ENCODE results near the gene TCF7. TPM values are rescaled to one million over a fixed set of nuclear protein-coding genes. Genes with fewer than 3 reads are reported as not detected.

Gene TCF7
- polyA plus RNA-seq, 1 donor from 2014 or later: 0.15 TPM

DNA sequence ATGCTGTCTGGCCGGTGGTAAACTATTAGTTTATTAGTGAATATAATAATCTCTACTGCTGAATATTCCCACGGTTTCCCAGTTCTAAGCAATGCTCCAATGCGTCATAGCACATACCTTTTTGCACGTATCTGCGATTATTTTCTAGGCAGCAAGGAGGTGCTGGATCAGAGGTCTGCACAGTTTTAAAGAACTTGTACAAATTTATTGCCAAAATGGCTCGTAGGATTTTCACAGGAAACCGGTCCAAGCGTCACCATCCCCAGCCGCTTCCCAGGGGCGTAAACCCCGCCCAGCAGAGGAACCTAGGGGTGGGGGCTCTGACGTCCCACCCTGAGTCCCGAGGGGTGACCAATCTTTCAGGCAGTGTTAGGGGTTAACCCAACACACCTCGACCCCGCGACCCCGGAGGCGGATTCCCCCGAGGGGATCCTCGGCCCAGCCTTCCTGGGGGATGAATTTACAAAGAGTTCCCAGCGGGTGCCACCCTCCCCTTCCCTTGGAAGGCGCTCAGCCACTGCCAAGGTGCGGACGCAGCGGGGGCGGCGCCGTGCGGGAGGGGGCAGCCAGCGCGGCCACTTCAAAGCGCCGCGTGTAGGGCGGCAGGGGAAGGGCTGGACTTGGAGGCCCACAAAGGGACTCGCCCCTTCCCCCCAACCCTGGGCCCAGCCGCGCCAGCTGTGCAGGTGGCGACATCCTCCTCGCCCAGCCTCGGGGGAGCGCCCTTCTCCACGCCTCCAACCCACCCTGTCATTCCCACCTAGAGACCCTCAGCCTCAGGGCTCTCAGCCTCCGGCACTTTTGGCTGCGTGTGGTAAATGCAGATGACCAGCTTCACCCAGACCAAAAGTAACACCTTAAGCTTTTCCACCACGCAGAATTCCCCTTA, 43.5 kb upstream of the TCF7 start:
- Histone ChIP-seq H3K4me3 (ENCODE audit: low read length) (no peak overlapping the region), H3K27me3 (ENCODE audit: insufficient read depth, low read depth, low read length) (no peaks in the 10 kb centered on the region), H3K27ac (ENCODE audit: low read length) (no peak overlapping the region), H3F3A (ENCODE audit: insufficient read depth, low read length, poor library complexity, severe bottlenecking) (no peaks in the 10 kb centered on the region), H3K9ac (ENCODE audit: low read length) (no peak overlapping the region), H3K4me2 (ENCODE audit: low read length) (no peak overlapping the region), H4K20me1 (ENCODE audit: insufficient read depth) (no peaks in the 10 kb centered on the region), H3K9me3 (ENCODE audit: low read length) (no peaks in the 10 kb centered on the region), H3K9me2 (ENCODE audit: insufficient read depth, low read length) (no peaks in the 10 kb centered on the region), H3K79me2 (replicated peaks; ENCODE audit: insufficient read depth, low read length) (no peaks in the 10 kb centered on the region), H3K36me3 (ENCODE audit: insufficient read depth, low read length) (no peaks in the 10 kb centered on the region), H2AFZ (ENCODE audit: low read depth, low read length) (no peak overlapping the region)
- TF ChIP-seq RAD21 (conservative IDR thresholded peaks at IDR 0.05): no peak
- no peak for TF ChIP-seq EP300 (conservative IDR thresholded peaks at IDR 0.05; ENCODE audit: poor library complexity, severe bottlenecking)
- TF ChIP-seq EZH2 (IDR thresholded peaks at IDR 0.05; ENCODE audit: borderline replicate concordance, insufficient read depth, low read length, poor library complexity, severe bottlenecking): no peak
- no peak for TF ChIP-seq MXI1 (conservative IDR thresholded peaks at IDR 0.05; ENCODE audit: poor library complexity, severe bottlenecking)
- no peak for TF ChIP-seq SMC3 (conservative IDR thresholded peaks at IDR 0.05; ENCODE audit: poor library complexity)
- no peak for TF ChIP-seq TAF1 (IDR thresholded peaks at IDR 0.05; ENCODE audit: low read depth)
- no peak for TF ChIP-seq POLR2AphosphoS5 (IDR thresholded peaks at IDR 0.05)
- TF ChIP-seq, protein P1, sequence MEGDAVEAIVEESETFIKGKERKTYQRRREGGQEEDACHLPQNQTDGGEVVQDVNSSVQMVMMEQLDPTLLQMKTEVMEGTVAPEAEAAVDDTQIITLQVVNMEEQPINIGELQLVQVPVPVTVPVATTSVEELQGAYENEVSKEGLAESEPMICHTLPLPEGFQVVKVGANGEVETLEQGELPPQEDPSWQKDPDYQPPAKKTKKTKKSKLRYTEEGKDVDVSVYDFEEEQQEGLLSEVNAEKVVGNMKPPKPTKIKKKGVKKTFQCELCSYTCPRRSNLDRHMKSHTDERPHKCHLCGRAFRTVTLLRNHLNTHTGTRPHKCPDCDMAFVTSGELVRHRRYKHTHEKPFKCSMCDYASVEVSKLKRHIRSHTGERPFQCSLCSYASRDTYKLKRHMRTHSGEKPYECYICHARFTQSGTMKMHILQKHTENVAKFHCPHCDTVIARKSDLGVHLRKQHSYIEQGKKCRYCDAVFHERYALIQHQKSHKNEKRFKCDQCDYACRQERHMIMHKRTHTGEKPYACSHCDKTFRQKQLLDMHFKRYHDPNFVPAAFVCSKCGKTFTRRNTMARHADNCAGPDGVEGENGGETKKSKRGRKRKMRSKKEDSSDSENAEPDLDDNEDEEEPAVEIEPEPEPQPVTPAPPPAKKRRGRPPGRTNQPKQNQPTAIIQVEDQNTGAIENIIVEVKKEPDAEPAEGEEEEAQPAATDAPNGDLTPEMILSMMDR (IDR thresholded peaks at IDR 0.05; ENCODE audit: poor library complexity, severe bottlenecking): no peak
- TF ChIP-seq, protein P2, sequence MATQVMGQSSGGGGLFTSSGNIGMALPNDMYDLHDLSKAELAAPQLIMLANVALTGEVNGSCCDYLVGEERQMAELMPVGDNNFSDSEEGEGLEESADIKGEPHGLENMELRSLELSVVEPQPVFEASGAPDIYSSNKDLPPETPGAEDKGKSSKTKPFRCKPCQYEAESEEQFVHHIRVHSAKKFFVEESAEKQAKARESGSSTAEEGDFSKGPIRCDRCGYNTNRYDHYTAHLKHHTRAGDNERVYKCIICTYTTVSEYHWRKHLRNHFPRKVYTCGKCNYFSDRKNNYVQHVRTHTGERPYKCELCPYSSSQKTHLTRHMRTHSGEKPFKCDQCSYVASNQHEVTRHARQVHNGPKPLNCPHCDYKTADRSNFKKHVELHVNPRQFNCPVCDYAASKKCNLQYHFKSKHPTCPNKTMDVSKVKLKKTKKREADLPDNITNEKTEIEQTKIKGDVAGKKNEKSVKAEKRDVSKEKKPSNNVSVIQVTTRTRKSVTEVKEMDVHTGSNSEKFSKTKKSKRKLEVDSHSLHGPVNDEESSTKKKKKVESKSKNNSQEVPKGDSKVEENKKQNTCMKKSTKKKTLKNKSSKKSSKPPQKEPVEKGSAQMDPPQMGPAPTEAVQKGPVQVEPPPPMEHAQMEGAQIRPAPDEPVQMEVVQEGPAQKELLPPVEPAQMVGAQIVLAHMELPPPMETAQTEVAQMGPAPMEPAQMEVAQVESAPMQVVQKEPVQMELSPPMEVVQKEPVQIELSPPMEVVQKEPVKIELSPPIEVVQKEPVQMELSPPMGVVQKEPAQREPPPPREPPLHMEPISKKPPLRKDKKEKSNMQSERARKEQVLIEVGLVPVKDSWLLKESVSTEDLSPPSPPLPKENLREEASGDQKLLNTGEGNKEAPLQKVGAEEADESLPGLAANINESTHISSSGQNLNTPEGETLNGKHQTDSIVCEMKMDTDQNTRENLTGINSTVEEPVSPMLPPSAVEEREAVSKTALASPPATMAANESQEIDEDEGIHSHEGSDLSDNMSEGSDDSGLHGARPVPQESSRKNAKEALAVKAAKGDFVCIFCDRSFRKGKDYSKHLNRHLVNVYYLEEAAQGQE (IDR thresholded peaks at IDR 0.05; ENCODE audit: borderline replicate concordance): no peak

DNA sequence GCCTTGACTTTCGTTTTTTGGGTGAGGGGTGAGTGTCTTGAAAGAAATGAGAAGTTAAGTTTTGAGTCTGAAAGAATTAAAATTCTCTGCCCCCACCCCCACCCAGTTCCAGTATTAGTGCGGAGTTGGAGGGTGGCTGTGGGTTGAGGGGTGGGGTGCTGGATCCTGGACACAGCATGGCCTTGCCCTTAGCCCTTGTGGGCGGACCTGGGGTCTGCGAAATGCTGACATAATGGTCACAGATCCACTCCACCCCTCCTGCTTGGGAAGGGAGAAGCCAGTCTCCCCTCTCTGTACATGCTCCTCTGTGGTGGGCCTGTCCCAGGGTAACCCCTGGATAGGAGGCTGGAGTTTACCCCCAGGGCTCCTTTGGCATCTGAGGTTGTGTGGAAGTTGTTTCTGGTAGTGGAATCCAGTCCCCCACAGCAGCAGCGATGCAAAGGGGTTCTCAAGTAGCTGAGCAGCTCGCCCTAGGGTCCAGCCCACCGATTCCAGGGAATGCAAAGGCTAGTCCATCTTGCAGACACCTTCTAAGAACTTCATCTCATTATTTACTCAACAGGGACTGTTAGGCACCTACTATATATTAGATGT, 42.8 kb upstream of the TCF7 start:
- H3K79me2 ChIP-seq (replicated peaks; ENCODE audit: insufficient read depth, low read length): no peaks in the 10 kb centered on the region
- H3K9me3 ChIP-seq (ENCODE audit: low read length): no peaks in the 10 kb centered on the region
- TF ChIP-seq MXI1 (conservative IDR thresholded peaks at IDR 0.05; ENCODE audit: poor library complexity, severe bottlenecking) (no peak), SMC3 (conservative IDR thresholded peaks at IDR 0.05; ENCODE audit: poor library complexity) (no peak), EZH2 (IDR thresholded peaks at IDR 0.05; ENCODE audit: borderline replicate concordance, insufficient read depth, low read length, poor library complexity, severe bottlenecking) (no peak), EP300 (conservative IDR thresholded peaks at IDR 0.05; ENCODE audit: poor library complexity, severe bottlenecking) (no peak), RAD21 (conservative IDR thresholded peaks at IDR 0.05) (no peak)
- no peak overlapping the region for H2AFZ ChIP-seq (ENCODE audit: low read depth, low read length)
- no peak overlapping the region for H3K4me2 ChIP-seq (ENCODE audit: low read length)
- no peaks in the 10 kb centered on the region for H4K20me1 ChIP-seq (ENCODE audit: insufficient read depth)
- H3K9ac ChIP-seq (ENCODE audit: low read length): no peak overlapping the region
- no peaks in the 10 kb centered on the region for H3K36me3 ChIP-seq (ENCODE audit: insufficient read depth, low read length)
- H3K27ac ChIP-seq (ENCODE audit: low read length): no peak overlapping the region
- H3K9me2 ChIP-seq (ENCODE audit: insufficient read depth, low read length): no peaks in the 10 kb centered on the region
- no peaks in the 10 kb centered on the region for H3K27me3 ChIP-seq (ENCODE audit: insufficient read depth, low read depth, low read length)
- no peak overlapping the region for H3K4me3 ChIP-seq (ENCODE audit: low read length)
- no peaks in the 10 kb centered on the region for H3F3A ChIP-seq (ENCODE audit: insufficient read depth, low read length, poor library complexity, severe bottlenecking)
